CD4-positive, alpha-beta memory T cell (primary cell): ENCODE results near the gene GPR151. TPM values are rescaled to one million over a fixed set of nuclear protein-coding genes. Genes with fewer than 3 reads are reported as not detected.

ENCODE experiments used
- CTCF ChIA-PET: fragments of 350-600 bp; sonication (Branson Sonifier 250); formaldehyde crosslinking; loops from one replicate; lab custom pipeline; 2021; ENCODE audit warnings: inconsistent platforms; ENCODE audit not compliant: partially characterized antibody; lab: Charles Lee
- POLR2A ChIA-PET: fragments of 350-600 bp; sonication (Branson Sonifier 250); formaldehyde crosslinking; loops from one replicate; lab custom pipeline; 2021; ENCODE audit not compliant: partially characterized antibody; lab: Charles Lee
- DNase-seq, 5 donors: peaks; one replicate each; pipeline versions ENCODE4 v3.0.0 to v3.0.0-alpha.2; 2020 to 2022; ENCODE audit warnings: mixed read lengths in 1 of 5
- H3K27ac ChIP-seq: one replicate; pipeline ENCODE4 v1.7.0; 2013; ENCODE audit warnings: low read depth, low read length
- H3K27me3 ChIP-seq: 2 replicates; pipeline ENCODE4 v1.7.0; 2013; ENCODE audit warnings: mild to moderate bottlenecking, low read length, moderate library complexity; ENCODE audit not compliant: insufficient read depth
- H3K36me3 ChIP-seq: 2 replicates; pipeline ENCODE4 v1.7.0; 2013; ENCODE audit warnings: mild to moderate bottlenecking, low read length, moderate library complexity; ENCODE audit not compliant: insufficient read depth
- H3K4me1 ChIP-seq: 2 replicates; pipeline ENCODE4 v1.7.0; 2013; ENCODE audit warnings: mild to moderate bottlenecking, low read length, moderate library complexity; ENCODE audit not compliant: insufficient read depth
- H3K4me3 ChIP-seq, 2 donors: one replicate each; pipeline ENCODE4 v1.7.0; 2013; ENCODE audit warnings: low read length in 2 of 2, mild to moderate bottlenecking in 1 of 2
- H3K9me3 ChIP-seq, 2 donors: one replicate each; pipeline ENCODE4 v1.7.0; 2013; ENCODE audit warnings: low read length in 2 of 2, control low read depth in 1 of 2; ENCODE audit not compliant: control insufficient read depth in 1 of 2
- H3K27ac Mint-ChIP-seq, 7 donors: one replicate each; pipeline ENCODE4 v1.8.0; 2020 to 2021; ENCODE audit warnings: mixed read lengths in 7 of 7, mild to moderate bottlenecking in 6 of 7, inconsistent platforms in 3 of 7, moderate library complexity in 3 of 7
- H3K27me3 Mint-ChIP-seq, 2 donors: one replicate each; pipeline ENCODE4 v1.8.0; 2020 to 2021; ENCODE audit warnings: mixed read lengths in 2 of 2
- H3K36me3 Mint-ChIP-seq, 2 donors: one replicate each; pipeline ENCODE4 v1.8.0; 2020 to 2021; ENCODE audit warnings: mixed read lengths in 2 of 2, inconsistent platforms in 1 of 2, mild to moderate bottlenecking in 1 of 2
- H3K4me1 Mint-ChIP-seq, 4 donors: one replicate each; pipeline ENCODE4 v1.8.0; 2020 to 2021; ENCODE audit warnings: mixed read lengths in 4 of 4, mild to moderate bottlenecking in 1 of 4
- H3K4me3 Mint-ChIP-seq, 8 donors: one replicate each; pipeline ENCODE4 v1.8.0; 2020 to 2021; ENCODE audit warnings: mixed read lengths in 8 of 8, mild to moderate bottlenecking in 7 of 8, moderate library complexity in 6 of 8, inconsistent platforms in 3 of 8
- H3K9me3 Mint-ChIP-seq, 8 donors: one replicate each; pipeline ENCODE4 v1.8.0; 2020 to 2021; ENCODE audit warnings: mixed read lengths in 8 of 8, mild to moderate bottlenecking in 5 of 8, inconsistent platforms in 3 of 8, moderate library complexity in 1 of 8
- intact Hi-C: fragments of 100-400 bp; cut with micrococcal nuclease; formaldehyde crosslinking; loops from one replicate; pipeline ENCODE4 v1.15.1; 2023
- polyA plus RNA-seq, 2 donors: library from polyadenylated mRNA; unstranded; fragments of 300-500 nt; fragmentation: Illumina TruSeq; gene quantifications; one replicate each; pipeline ENCODE4 v1.2.3, GENCODE V29; 2021
- total RNA-seq, 2 experiments: library from RNA; stranded (reverse); gene quantifications; one replicate each; pipeline ENCODE4 v1.2.3, GENCODE V29; 2021

Gene GPR151
- total and polyA plus RNA-seq, 4 experiments from 2014 or later: not detected

GRCh38 chr5:146474065-146474464, 41.9 kb downstream of the GPR151 start:
- Histone ChIP-seq H3K4me1 (no peaks in the 10 kb centered on the region), H3K36me3 (peaks cover 47% of the 10 kb centered on the region), H3K27me3 (no peaks in the 10 kb centered on the region), H3K4me3 (no peak overlapping the region), H3K9me3 (no peaks in the 10 kb centered on the region), H3K27ac (no peak overlapping the region)
- peak overlapping the region in 1 of 8 donors; percentile 42 for H3K4me3 Mint-ChIP-seq
- intact Hi-C loops: no loop called here
- ChIA-PET CTCF (no interaction called here), POLR2A (no interaction called here)
- peaks cover 53 to 68% of the 10 kb centered on the region in 2 donors for H3K36me3 Mint-ChIP-seq
- no peaks in the 10 kb centered on the region for H3K9me3 Mint-ChIP-seq
- peaks cover 0 to 6% (median 2%) of the 10 kb centered on the region in 4 donors for H3K4me1 Mint-ChIP-seq
- no peak for DNase-seq
- peak overlapping the region in 1 of 7 donors; percentile 61 for H3K27ac Mint-ChIP-seq
- H3K27me3 Mint-ChIP-seq: no peaks in the 10 kb centered on the region

GRCh38 chr5:146467760-146468159, 48.2 kb downstream of the GPR151 start:
- intact Hi-C loops: no loop called here
- H3K36me3 Mint-ChIP-seq: peaks cover 62 to 75% of the 10 kb centered on the region in 2 donors
- H3K36me3 ChIP-seq: peaks cover 56% of the 10 kb centered on the region

DNA sequence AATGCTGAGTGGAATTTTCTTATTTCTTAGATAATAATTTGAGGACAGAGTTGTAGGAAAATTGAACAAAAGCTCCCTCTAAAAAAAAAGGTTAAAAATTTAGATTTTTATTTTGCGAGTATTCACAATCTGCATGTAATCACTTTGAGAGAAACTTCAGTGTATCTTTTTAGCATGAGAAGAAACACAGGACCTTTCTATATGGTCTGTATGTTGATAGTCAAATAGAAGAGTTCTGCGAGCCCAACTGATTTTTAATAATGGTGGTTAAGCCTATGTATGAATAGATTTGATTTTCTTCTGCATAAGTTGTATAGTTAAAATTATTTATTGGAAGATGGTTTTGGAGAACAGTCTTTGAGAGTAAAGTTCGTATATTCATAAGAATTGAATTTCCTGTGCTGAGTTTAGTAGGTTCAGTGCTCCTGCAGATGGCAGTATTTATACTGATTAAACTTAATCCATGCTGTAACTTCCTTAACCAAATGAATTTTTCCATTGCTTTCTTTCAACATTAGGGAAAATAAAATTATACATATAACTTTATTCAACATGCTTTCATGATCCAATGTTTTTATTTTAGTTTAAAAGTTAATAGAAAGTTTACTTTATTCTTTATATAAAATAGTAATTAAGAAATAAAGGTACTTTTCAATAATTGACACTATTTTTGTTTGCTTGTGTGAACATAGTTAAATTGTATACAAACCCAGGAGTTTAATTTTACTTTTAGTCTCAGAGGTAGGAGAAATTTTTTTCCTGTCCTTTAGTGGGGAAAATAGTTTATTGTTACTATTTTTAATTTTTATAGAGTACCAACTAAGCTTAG, 49.3 kb downstream of the GPR151 start:
- intact Hi-C loops: no loop called here
- ChIA-PET POLR2A (no interaction called here), CTCF (interaction anchor here (0.8 to 4.6 kb wide), 4 partner anchors 9 to 187 kb away, joined by 3 to 14 read pairs (median 4); partner anchors contain the start of gene TCERG1)
- Mint-ChIP-seq H3K27ac (peak overlapping the region in 3 of 7 donors; percentile 32 to 36 (median 33)), H3K36me3 (peaks cover 55 to 72% of the 10 kb centered on the region in 2 donors), H3K27me3 (no peaks in the 10 kb centered on the region), H3K4me1 (peaks cover 11 to 27% (median 22%) of the 10 kb centered on the region in 4 donors), H3K4me3 (no peak overlapping the region), H3K9me3 (no peaks in the 10 kb centered on the region)
- H3K4me1 ChIP-seq: peaks cover 4% of the 10 kb centered on the region
- no peak for DNase-seq
- H3K4me3 ChIP-seq: no peak overlapping the region
- H3K27ac ChIP-seq: no peak overlapping the region
- H3K36me3 ChIP-seq: peaks cover 54% of the 10 kb centered on the region
- no peaks in the 10 kb centered on the region for H3K27me3 ChIP-seq
- no peaks in the 10 kb centered on the region for H3K9me3 ChIP-seq

More at GRCh38 chr5:146467760-146468159, 48.2 kb downstream of the GPR151 start:
- H3K4me1 Mint-ChIP-seq: peaks cover 10 to 27% (median 22%) of the 10 kb centered on the region in 4 donors
- no peaks in the 10 kb centered on the region for H3K27me3 ChIP-seq
- H3K9me3 Mint-ChIP-seq: no peaks in the 10 kb centered on the region
- no peak overlapping the region for H3K27ac ChIP-seq
- DNase-seq: no peak
- no peaks in the 10 kb centered on the region for H3K9me3 ChIP-seq
- peak overlapping the region in 3 of 7 donors; percentile 51 to 61 (median 55) for H3K27ac Mint-ChIP-seq
- peaks cover 4% of the 10 kb centered on the region for H3K4me1 ChIP-seq
- no peak overlapping the region for H3K4me3 ChIP-seq
- ChIA-PET CTCF (interaction anchor here (0.8 to 4.6 kb wide), 3 partner anchors 10 to 188 kb away, joined by 4 to 14 read pairs (median 4); partner anchors contain the start of gene TCERG1), POLR2A (interaction anchor here (1.3 kb wide), 1 partner anchor 19 kb away, joined by 3 read pairs; no protein-coding TSS in a partner anchor)
- no peak overlapping the region for H3K4me3 Mint-ChIP-seq
- no peaks in the 10 kb centered on the region for H3K27me3 Mint-ChIP-seq

GRCh38 chr5:146463446-146463845, 52.5 kb downstream of the GPR151 start:
- H3K36me3 Mint-ChIP-seq: peaks cover 54 to 79% of the 10 kb centered on the region in 2 donors
- H3K9me3 Mint-ChIP-seq: no peaks in the 10 kb centered on the region
- peaks cover 16 to 37% (median 29%) of the 10 kb centered on the region in 4 donors for H3K4me1 Mint-ChIP-seq
- Histone ChIP-seq H3K4me3 (no peak overlapping the region), H3K4me1 (peaks cover 4% of the 10 kb centered on the region), H3K9me3 (no peaks in the 10 kb centered on the region), H3K27me3 (no peaks in the 10 kb centered on the region), H3K36me3 (peaks cover 57% of the 10 kb centered on the region), H3K27ac (no peak overlapping the region)
- peak overlapping the region in 1 of 8 donors; percentile 9 for H3K4me3 Mint-ChIP-seq
- ChIA-PET CTCF (interaction anchor here (1.5 to 2.2 kb wide), 2 partner anchors 17 to 35 kb away, joined by 3 to 6 read pairs; partner anchors contain the start of gene TCERG1), POLR2A (no interaction called here)
- peak overlapping the region in 1 of 7 donors; percentile 51 for H3K27ac Mint-ChIP-seq
- no peaks in the 10 kb centered on the region for H3K27me3 Mint-ChIP-seq
- DNase-seq: no peak
- intact Hi-C loops: no loop called here

Other genes with a start within 250 kb of the GPR151 start
- not detected for gene POU4F3, start 177.4 kb downstream of the GPR151 start, total RNA-seq
- gene POU4F3, start 177.4 kb downstream of the GPR151 start, polyA plus RNA-seq: not detected
- 10 to 100 TPM; 67.9 to 68.5 TPM for gene TCERG1, start 68.9 kb downstream of the GPR151 start, total RNA-seq
- 10 to 100 TPM; 20.3 to 46.4 TPM for gene TCERG1, start 68.9 kb downstream of the GPR151 start, polyA plus RNA-seq